Esophagus squamous epithelium (tissue), 4 donors: ENCODE results near the gene PYY.

ENCODE experiments used
- POLR2A ChIP-seq, 4 donors: fragments of 450-650 bp; IDR thresholded peaks; one replicate each; pipeline ENCODE4 v1.6.1; 2017; ENCODE audit warnings: antibody characterized with exemption in 4 of 4, mild to moderate bottlenecking in 4 of 4, moderate library complexity in 3 of 4
- TF ChIP-seq, protein P1 (sequence below), 6 experiments: fragments of 450-650 bp in 4 of 6; fragments of 200-600 bp in 2 of 6; sonication (generic) in 2 of 6; IDR thresholded peaks; one replicate each; pipeline ENCODE4 v1.5.1; 2016 to 2019; ENCODE audit warnings: antibody characterized with exemption in 6 of 6, mild to moderate bottlenecking in 4 of 6, moderate library complexity in 4 of 6

DNA sequence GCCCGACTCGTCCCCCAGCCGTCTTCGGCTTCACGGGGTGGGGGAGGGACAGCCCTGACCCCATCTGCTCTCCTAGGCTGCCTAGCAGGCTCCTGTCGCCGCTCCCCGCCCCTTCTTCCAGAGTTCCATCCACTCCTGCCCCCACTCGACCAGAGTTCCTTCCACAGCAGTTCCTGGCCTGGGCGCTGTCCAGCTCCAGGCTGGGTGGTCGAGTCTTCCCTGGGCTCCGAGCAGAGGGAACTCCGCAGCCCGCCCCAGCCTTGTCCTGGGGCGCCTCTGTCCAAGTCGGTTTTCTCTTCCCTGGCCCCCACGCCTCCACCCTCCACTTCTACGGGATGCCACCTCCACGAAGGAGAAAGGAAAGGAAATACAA, 1.4 kb downstream of the PYY start:
- TF ChIP-seq, protein P1, sequence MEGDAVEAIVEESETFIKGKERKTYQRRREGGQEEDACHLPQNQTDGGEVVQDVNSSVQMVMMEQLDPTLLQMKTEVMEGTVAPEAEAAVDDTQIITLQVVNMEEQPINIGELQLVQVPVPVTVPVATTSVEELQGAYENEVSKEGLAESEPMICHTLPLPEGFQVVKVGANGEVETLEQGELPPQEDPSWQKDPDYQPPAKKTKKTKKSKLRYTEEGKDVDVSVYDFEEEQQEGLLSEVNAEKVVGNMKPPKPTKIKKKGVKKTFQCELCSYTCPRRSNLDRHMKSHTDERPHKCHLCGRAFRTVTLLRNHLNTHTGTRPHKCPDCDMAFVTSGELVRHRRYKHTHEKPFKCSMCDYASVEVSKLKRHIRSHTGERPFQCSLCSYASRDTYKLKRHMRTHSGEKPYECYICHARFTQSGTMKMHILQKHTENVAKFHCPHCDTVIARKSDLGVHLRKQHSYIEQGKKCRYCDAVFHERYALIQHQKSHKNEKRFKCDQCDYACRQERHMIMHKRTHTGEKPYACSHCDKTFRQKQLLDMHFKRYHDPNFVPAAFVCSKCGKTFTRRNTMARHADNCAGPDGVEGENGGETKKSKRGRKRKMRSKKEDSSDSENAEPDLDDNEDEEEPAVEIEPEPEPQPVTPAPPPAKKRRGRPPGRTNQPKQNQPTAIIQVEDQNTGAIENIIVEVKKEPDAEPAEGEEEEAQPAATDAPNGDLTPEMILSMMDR (IDR thresholded peaks at IDR 0.05): no peak
- TF ChIP-seq POLR2A (IDR thresholded peaks at IDR 0.05): no peak
